GM12878 (cell line): Measurements from ENCODE around the gene DCTN5. TPM values are rescaled to one million over a fixed set of nuclear protein-coding genes. Genes with fewer than 3 reads are reported as not detected.
A peak's percentile ranks its signal among the peaks of the same experiment; 100 is the strongest.

Experiments used
- BHLHE40 ChIP-seq, 2 experiments: fragments of 450-650 bp in 1 of 2; IDR thresholded peaks; 2 replicates each; pipeline ENCODE4 v1.6.1; 2011 to 2017; ENCODE audit warnings: low read depth in 2 of 2, borderline replicate concordance in 1 of 2, improper control_type of control experiment in 1 of 2, low read length in 1 of 2, mild to moderate bottlenecking in 1 of 2
- BRCA1 ChIP-seq: IDR thresholded peaks from 2 replicates; pipeline ENCODE4 v1.6.1; 2011; ENCODE audit warnings: low read depth, low read length, improper control_type of control experiment
- CEBPB ChIP-seq, 2 experiments: fragments of 150-350 bp in 1 of 2; IDR thresholded peaks; 2 replicates each; pipeline ENCODE4 v1.6.1; 2012 to 2014; ENCODE audit warnings: low read depth in 2 of 2, low read length in 2 of 2, borderline replicate concordance in 1 of 2, inconsistent platforms in 1 of 2
- CHD4 ChIP-seq: fragments of 200-600 bp; sonication (generic); IDR thresholded peaks from 2 replicates; pipeline ENCODE4 v1.6.1; 2016; ENCODE audit warnings: mild to moderate bottlenecking
- CREB1 ChIP-seq: IDR thresholded peaks from 2 replicates; pipeline ENCODE4 v1.6.1; 2012; ENCODE audit warnings: low read depth, mild to moderate bottlenecking, inconsistent platforms
- CREM ChIP-seq: IDR thresholded peaks from 2 replicates; pipeline ENCODE4 v1.6.1; 2014; ENCODE audit warnings: antibody characterized with exemption, low read depth
- GATAD2B ChIP-seq: fragments of 450-650 bp; conservative IDR thresholded peaks from 2 replicates; pipeline ENCODE4 v1.6.1; 2017; ENCODE audit warnings: low read depth, mild to moderate bottlenecking, moderate library complexity
- KAT2A ChIP-seq: conservative IDR thresholded peaks from 2 replicates; pipeline ENCODE4 v1.6.1; 2011; ENCODE audit warnings: low read depth, low read length; ENCODE audit not compliant: control insufficient read depth
- LARP7 ChIP-seq: fragments of 450-650 bp; IDR thresholded peaks from 2 replicates; pipeline ENCODE4 v1.6.1; 2017; ENCODE audit warnings: mild to moderate bottlenecking
- MEF2A ChIP-seq: IDR thresholded peaks from 2 replicates; pipeline ENCODE4 v1.6.1; 2011; ENCODE audit warnings: low read depth, mild to moderate bottlenecking, low read length, moderate library complexity; ENCODE audit not compliant: insufficient read depth
- NFYA ChIP-seq: IDR thresholded peaks from 2 replicates; pipeline ENCODE4 v1.6.1; 2011; ENCODE audit warnings: low read depth, mild to moderate bottlenecking, low read length, improper control_type of control experiment, borderline replicate concordance
- POLR2AphosphoS5 ChIP-seq: IDR thresholded peaks from 2 replicates; pipeline ENCODE4 v1.6.1; 2011; ENCODE audit warnings: mild to moderate bottlenecking, low read length, inconsistent platforms
- RCOR1 ChIP-seq: conservative IDR thresholded peaks from 2 replicates; pipeline ENCODE4 v1.6.1; 2012; ENCODE audit warnings: low read depth, low read length, improper control_type of control experiment
- SMAD1 ChIP-seq: fragments of 450-650 bp; IDR thresholded peaks from 2 replicates; pipeline ENCODE4 v1.6.1; 2018; ENCODE audit warnings: mild to moderate bottlenecking, low read depth; ENCODE audit not compliant: partially characterized antibody
- SMAD5 ChIP-seq: IDR thresholded peaks from 2 replicates; pipeline ENCODE4 v1.6.1; 2016; ENCODE audit warnings: antibody characterized with exemption, low read depth
- SPI1 ChIP-seq: IDR thresholded peaks from 2 replicates; pipeline ENCODE4 v1.6.1; 2011; ENCODE audit warnings: low read depth, mild to moderate bottlenecking, low read length, moderate library complexity, borderline replicate concordance; ENCODE audit not compliant: insufficient read depth
- SREBF1 ChIP-seq: IDR thresholded peaks from 2 replicates; pipeline ENCODE4 v1.6.1; 2012; ENCODE audit warnings: mild to moderate bottlenecking, low read length
- STAT3 ChIP-seq: IDR thresholded peaks from 2 replicates; pipeline ENCODE4 v1.6.1; 2011; ENCODE audit warnings: low read depth, low read length, improper control_type of control experiment
- TARDBP ChIP-seq: IDR thresholded peaks from 2 replicates; pipeline ENCODE4 v1.6.1; 2016; ENCODE audit warnings: borderline replicate concordance
- USF1 ChIP-seq: IDR thresholded peaks from 2 replicates; pipeline ENCODE4 v1.6.1; 2011; ENCODE audit warnings: borderline replicate concordance, low read depth, mild to moderate bottlenecking, moderate library complexity, mixed read lengths, low read length; ENCODE audit not compliant: insufficient read depth; ENCODE audit errors: extremely low read length
- ZNF24 ChIP-seq: fragments of 450-650 bp; IDR thresholded peaks from 2 replicates; pipeline ENCODE4 v1.6.1; 2017; ENCODE audit warnings: antibody characterized with exemption, mild to moderate bottlenecking
- polyA plus RNA-seq, 11 experiments: library from polyadenylated mRNA; depleted of rRNA in 4 of 11; unstranded in 6 of 11; stranded (reverse) in 5 of 11; fragments of >200 nt; fragmentation: Nextera tagmentation in 4 of 11; fragmentation: Illumina TruSeq in 1 of 11; extraction: Ambion mirVana in 4 of 11; extraction: Trizol in 1 of 11; gene quantifications; 1 replicate in 1 of 11; 2 replicates in 10 of 11; pipeline versions ENCODE4 v1.2.1 to v1.2.3, GENCODE V29; 2011 to 2016; ENCODE audit warnings: inconsistent platforms in 2 of 11, missing spikeins in 2 of 11, low read depth in 1 of 11
- total RNA-seq, 4 experiments: library from RNA; depleted of rRNA in 3 of 4; stranded (reverse); fragments of >200 nt in 3 of 4; fragmentation: Illumina TruSeq in 1 of 4; extraction: Trizol in 1 of 4; gene quantifications; 2 replicates each; pipeline versions ENCODE4 v1.2.1 to v1.2.3, GENCODE V29; 2013 to 2021

Gene DCTN5
- total and polyA plus RNA-seq, 10 of the 15 experiments (the other 5 are each of a cell fraction or from before 2014, with no cell fraction given): 49.1 to 153 (median 81.4) TPM

- TF ChIP-seq USF1 (peak; percentile 82), TARDBP (peak; percentile 91), CEBPB (IDR thresholded peaks at IDR 0.05; ENCODE audit: borderline replicate concordance in 1 of 2, low read depth in 2 of 2, low read length in 2 of 2) (no peak), SPI1 (peak; percentile 78; the same call in 1 of the 2 replicates), KAT2A (no peak), BHLHE40 (IDR thresholded peaks at IDR 0.05; ENCODE audit: borderline replicate concordance in 1 of 2, low read depth in 2 of 2, low read length in 1 of 2) (peak; percentile 89 to 92), SMAD1 (no peak), CREM (peak; percentile 87), STAT3 (peak; percentile 29; the same call in 1 of the 2 replicates), CREB1 (peak; percentile 78), MEF2A (no peak; the same call in 1 of the 2 replicates), SREBF1 (peak; percentile 45; the same call in 1 of the 2 replicates), ZNF24 (no peak), POLR2AphosphoS5 (peak; percentile 87), CHD4 (no peak), GATAD2B (peak; percentile 74), NFYA (no peak), SMAD5 (no peak; the same call in 1 of the 2 replicates), LARP7 (peak; percentile 53; the same call in 1 of the 2 replicates), RCOR1 (no peak), BRCA1 (no peak)
These were observed at the start of gene DCTN5, which contains the start of gene PALB2 (continued) for GRCh38 chr16:23640931-23641765.
